Choroid plexus epithelial cell (primary cell): ENCODE measurements around the gene TP53I3.

Source experiments
- DNase-seq: peaks from one replicate; pipeline ENCODE4 v3.0.0-alpha.2; 2010; ENCODE audit warnings: low read depth
- H3K4me3 ChIP-seq: 2 replicates; pipeline ENCODE4 v1.5.1; 2011; ENCODE audit warnings: low read depth, mild to moderate bottlenecking, control low read depth, low read length, moderate library complexity
- CTCF ChIP-seq: conservative IDR thresholded peaks from 2 replicates; pipeline ENCODE4 v1.5.1; 2011; ENCODE audit warnings: low read depth, mild to moderate bottlenecking, control low read depth, inconsistent platforms, low read length, moderate library complexity

The TP53I3 gene

GRCh38 chr2:24075915-24076848 is 8.5 kb downstream of the TP53I3 start, which contains the start of gene SF3B6:
TSS of gene SF3B6 (minus strand) at chr2:24076326. CDS start at chr2:24076229, 97 bp downstream.
- H3K4me3 ChIP-seq, result peak within 1 kb of the TSS; percentile 78
- no peak for TF ChIP-seq CTCF
- DNase-seq, result peak; percentile 99

- no peak for TF ChIP-seq CTCF
- peak overlapping the region; percentile 78 for H3K4me3 ChIP-seq
- DNase-seq, result peak; percentile 9
Observed at GRCh38 chr2:24075259-24075658, 9.4 kb downstream of the TP53I3 start.

GRCh38 chr2:24073816-24074215 is 10.8 kb downstream of the TP53I3 start:
- no peak for TF ChIP-seq CTCF
- H3K4me3 ChIP-seq, result no peak overlapping the region
- DNase-seq, result no peak

GRCh38 chr2:24072259-24072658 is 12.4 kb downstream of the TP53I3 start:
- TF ChIP-seq CTCF, result no peak

GRCh38 chr2:24065341-24065740 is 19.3 kb downstream of the TP53I3 start:
- TF ChIP-seq CTCF, result no peak
- H3K4me3 ChIP-seq, result no peak overlapping the region
- DNase-seq, result no peak

More at GRCh38 chr2:24072259-24072658, 12.4 kb downstream of the TP53I3 start:
- no peak overlapping the region for H3K4me3 ChIP-seq
- no peak for DNase-seq

- no peak for TF ChIP-seq CTCF
- no peak overlapping the region for H3K4me3 ChIP-seq
- no peak for DNase-seq
Observed at GRCh38 chr2:24058564-24059271, 25.9 kb downstream of the TP53I3 start.
